ENCODE measurements around the gene PARN. TPM values are rescaled to one million over a fixed set of nuclear protein-coding genes. Genes with fewer than 3 reads are reported as not detected.
"Not testable (repeated sequence)": the region's sequence is repeated elsewhere in the genome, so short reads cannot be mapped to it uniquely, and the experiment has no call there.

PARN gene
- total RNA-seq, 1 donor from 2014 or later, result 25.2 TPM

- peaks cover 22% of the 10 kb centered on the region for H3K36me3 Mint-ChIP-seq (ENCODE audit: low read depth, unreplicated experiment)
- no peak for DNase-seq (ENCODE audit: low spot score)
- no peaks in the 10 kb centered on the region for H3K9me3 Mint-ChIP-seq (ENCODE audit: unreplicated experiment)
- TF ChIP-seq, protein P1, sequence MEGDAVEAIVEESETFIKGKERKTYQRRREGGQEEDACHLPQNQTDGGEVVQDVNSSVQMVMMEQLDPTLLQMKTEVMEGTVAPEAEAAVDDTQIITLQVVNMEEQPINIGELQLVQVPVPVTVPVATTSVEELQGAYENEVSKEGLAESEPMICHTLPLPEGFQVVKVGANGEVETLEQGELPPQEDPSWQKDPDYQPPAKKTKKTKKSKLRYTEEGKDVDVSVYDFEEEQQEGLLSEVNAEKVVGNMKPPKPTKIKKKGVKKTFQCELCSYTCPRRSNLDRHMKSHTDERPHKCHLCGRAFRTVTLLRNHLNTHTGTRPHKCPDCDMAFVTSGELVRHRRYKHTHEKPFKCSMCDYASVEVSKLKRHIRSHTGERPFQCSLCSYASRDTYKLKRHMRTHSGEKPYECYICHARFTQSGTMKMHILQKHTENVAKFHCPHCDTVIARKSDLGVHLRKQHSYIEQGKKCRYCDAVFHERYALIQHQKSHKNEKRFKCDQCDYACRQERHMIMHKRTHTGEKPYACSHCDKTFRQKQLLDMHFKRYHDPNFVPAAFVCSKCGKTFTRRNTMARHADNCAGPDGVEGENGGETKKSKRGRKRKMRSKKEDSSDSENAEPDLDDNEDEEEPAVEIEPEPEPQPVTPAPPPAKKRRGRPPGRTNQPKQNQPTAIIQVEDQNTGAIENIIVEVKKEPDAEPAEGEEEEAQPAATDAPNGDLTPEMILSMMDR (IDR thresholded peaks at IDR 0.05; ENCODE audit: unreplicated experiment), result no peak
- no peak overlapping the region for H3K4me3 Mint-ChIP-seq (ENCODE audit: unreplicated experiment)
- no peak overlapping the region for H3K27ac Mint-ChIP-seq (ENCODE audit: unreplicated experiment)
- H3K27me3 Mint-ChIP-seq (ENCODE audit: unreplicated experiment), result peaks cover 2% of the 10 kb centered on the region
- peaks cover 16% of the 10 kb centered on the region for H3K4me1 Mint-ChIP-seq (ENCODE audit: unreplicated experiment)
Observed at GRCh38 chr16:14423344-14423743, 206.7 kb downstream of the PARN start.

- peaks cover 27% of the 10 kb centered on the region for H3K36me3 Mint-ChIP-seq (ENCODE audit: low read depth, unreplicated experiment)
- DNase-seq (ENCODE audit: low spot score), result no peak
- TF ChIP-seq, protein P1 (IDR thresholded peaks at IDR 0.05; ENCODE audit: unreplicated experiment), result no peak
- peaks cover 7% of the 10 kb centered on the region for H3K4me1 Mint-ChIP-seq (ENCODE audit: unreplicated experiment)
- H3K27me3 Mint-ChIP-seq (ENCODE audit: unreplicated experiment), result peaks cover 2% of the 10 kb centered on the region
- H3K27ac Mint-ChIP-seq (ENCODE audit: unreplicated experiment), result no peak overlapping the region
- no peaks in the 10 kb centered on the region for H3K9me3 Mint-ChIP-seq (ENCODE audit: unreplicated experiment)
- no peak overlapping the region for H3K4me3 Mint-ChIP-seq (ENCODE audit: unreplicated experiment)
Observed at GRCh38 chr16:14420721-14421488, 209.2 kb downstream of the PARN start.

GRCh38 chr16:14420243-14420642 is 209.8 kb downstream of the PARN start:
- Mint-ChIP-seq H3K27ac (ENCODE audit: unreplicated experiment) (peak overlapping the region; percentile 4), H3K36me3 (ENCODE audit: low read depth, unreplicated experiment) (peaks cover 29% of the 10 kb centered on the region)
- not testable (repeated sequence) for H3K4me1 Mint-ChIP-seq (ENCODE audit: unreplicated experiment); DNase-seq (ENCODE audit: low spot score); H3K4me3 Mint-ChIP-seq (ENCODE audit: unreplicated experiment); H3K9me3 Mint-ChIP-seq (ENCODE audit: unreplicated experiment); H3K27me3 Mint-ChIP-seq (ENCODE audit: unreplicated experiment)

- Mint-ChIP-seq H3K27ac (ENCODE audit: unreplicated experiment) (no peak overlapping the region), H3K4me1 (ENCODE audit: unreplicated experiment) (peaks cover 11% of the 10 kb centered on the region), H3K9me3 (ENCODE audit: unreplicated experiment) (no peaks in the 10 kb centered on the region), H3K4me3 (ENCODE audit: unreplicated experiment) (no peak overlapping the region), H3K36me3 (ENCODE audit: low read depth, unreplicated experiment) (peaks cover 30% of the 10 kb centered on the region), H3K27me3 (ENCODE audit: unreplicated experiment) (peaks cover 6% of the 10 kb centered on the region)
- no peak for DNase-seq (ENCODE audit: low spot score)
- TF ChIP-seq, protein P1 (IDR thresholded peaks at IDR 0.05; ENCODE audit: unreplicated experiment), result no peak
Observed at GRCh38 chr16:14419817-14420216, 210.2 kb downstream of the PARN start.

GRCh38 chr16:14418795-14419225 is 211.2 kb downstream of the PARN start:
- no peaks in the 10 kb centered on the region for H3K9me3 Mint-ChIP-seq (ENCODE audit: unreplicated experiment)
- H3K36me3 Mint-ChIP-seq (ENCODE audit: low read depth, unreplicated experiment), result peaks cover 30% of the 10 kb centered on the region
- peaks cover 11% of the 10 kb centered on the region for H3K4me1 Mint-ChIP-seq (ENCODE audit: unreplicated experiment)
- peaks cover 6% of the 10 kb centered on the region for H3K27me3 Mint-ChIP-seq (ENCODE audit: unreplicated experiment)
- TF ChIP-seq, protein P1 (IDR thresholded peaks at IDR 0.05; ENCODE audit: unreplicated experiment), result no peak
- no peak overlapping the region for H3K27ac Mint-ChIP-seq (ENCODE audit: unreplicated experiment)
- no peak overlapping the region for H3K4me3 Mint-ChIP-seq (ENCODE audit: unreplicated experiment)
- no peak for DNase-seq (ENCODE audit: low spot score)

All from endothelial cell (in vitro differentiated cells).